HG03442 (cell line): ENCODE data around the gene RBM10.
A peak's percentile ranks its signal among the peaks of the same experiment; 100 is the strongest.
"Not testable (repeated sequence)": the region's sequence is repeated elsewhere in the genome, so short reads cannot be mapped to it uniquely, and the experiment has no call there.

Experiments
- ATAC-seq: cut with Tn5 transposase; IDR thresholded peaks from one replicate; pipeline ENCODE4 v1.9.1; 2021; ENCODE audit warnings: mild to moderate bottlenecking, moderate library complexity; ENCODE audit not compliant: unreplicated experiment

RBM10 gene, protein sequence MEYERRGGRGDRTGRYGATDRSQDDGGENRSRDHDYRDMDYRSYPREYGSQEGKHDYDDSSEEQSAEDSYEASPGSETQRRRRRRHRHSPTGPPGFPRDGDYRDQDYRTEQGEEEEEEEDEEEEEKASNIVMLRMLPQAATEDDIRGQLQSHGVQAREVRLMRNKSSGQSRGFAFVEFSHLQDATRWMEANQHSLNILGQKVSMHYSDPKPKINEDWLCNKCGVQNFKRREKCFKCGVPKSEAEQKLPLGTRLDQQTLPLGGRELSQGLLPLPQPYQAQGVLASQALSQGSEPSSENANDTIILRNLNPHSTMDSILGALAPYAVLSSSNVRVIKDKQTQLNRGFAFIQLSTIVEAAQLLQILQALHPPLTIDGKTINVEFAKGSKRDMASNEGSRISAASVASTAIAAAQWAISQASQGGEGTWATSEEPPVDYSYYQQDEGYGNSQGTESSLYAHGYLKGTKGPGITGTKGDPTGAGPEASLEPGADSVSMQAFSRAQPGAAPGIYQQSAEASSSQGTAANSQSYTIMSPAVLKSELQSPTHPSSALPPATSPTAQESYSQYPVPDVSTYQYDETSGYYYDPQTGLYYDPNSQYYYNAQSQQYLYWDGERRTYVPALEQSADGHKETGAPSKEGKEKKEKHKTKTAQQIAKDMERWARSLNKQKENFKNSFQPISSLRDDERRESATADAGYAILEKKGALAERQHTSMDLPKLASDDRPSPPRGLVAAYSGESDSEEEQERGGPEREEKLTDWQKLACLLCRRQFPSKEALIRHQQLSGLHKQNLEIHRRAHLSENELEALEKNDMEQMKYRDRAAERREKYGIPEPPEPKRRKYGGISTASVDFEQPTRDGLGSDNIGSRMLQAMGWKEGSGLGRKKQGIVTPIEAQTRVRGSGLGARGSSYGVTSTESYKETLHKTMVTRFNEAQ

DNA sequence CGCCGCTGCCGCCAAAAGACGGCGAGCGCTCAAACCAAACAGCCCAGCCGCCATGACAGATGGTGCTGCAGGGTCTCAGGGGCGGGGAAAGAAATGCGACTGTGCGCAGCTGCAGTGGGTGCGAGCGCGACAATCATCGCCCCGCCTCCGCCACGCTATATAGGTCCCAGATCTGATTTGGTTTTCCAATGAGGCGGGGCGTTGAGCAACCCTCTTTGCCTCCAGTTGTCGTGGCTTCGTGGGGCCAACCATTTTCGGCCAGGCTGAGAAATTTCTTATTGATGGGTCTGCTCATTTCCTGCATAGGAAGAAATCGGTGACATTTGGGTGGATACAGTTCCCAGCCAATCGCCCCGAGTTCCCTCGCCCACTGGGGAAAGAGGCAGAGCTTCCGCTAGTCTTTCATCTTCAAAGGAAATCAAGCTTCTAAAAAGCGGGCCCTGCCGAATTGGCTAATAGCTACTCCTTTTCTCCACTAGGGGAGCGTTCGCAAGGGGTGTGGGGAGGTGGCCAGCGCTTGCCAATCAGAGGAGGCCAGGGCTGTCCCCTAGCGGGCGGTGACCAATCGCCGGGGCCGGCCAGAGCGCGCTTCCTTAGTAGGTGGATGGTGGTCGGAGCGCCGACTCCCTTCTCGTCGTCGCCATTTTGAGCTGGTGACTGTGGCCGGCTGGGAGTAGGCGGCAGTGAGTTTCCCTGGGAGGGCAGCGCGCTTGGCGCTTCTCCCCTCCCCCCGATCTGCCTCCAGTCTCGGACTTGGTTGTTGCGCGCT is at the start of gene RBM10, which contains the start of gene NDUFB11:
RBM10 (plus strand) TSS at position 596 of the 769 bp plus-strand sequence. CDS start 2,261 bp downstream, outside the sequence.
NDUFB11 (minus strand) TSS at position 77 of the 769 bp plus-strand sequence; CDS start at position 54, 23 bp downstream.
- peak; percentile 86 for ATAC-seq

DNA sequence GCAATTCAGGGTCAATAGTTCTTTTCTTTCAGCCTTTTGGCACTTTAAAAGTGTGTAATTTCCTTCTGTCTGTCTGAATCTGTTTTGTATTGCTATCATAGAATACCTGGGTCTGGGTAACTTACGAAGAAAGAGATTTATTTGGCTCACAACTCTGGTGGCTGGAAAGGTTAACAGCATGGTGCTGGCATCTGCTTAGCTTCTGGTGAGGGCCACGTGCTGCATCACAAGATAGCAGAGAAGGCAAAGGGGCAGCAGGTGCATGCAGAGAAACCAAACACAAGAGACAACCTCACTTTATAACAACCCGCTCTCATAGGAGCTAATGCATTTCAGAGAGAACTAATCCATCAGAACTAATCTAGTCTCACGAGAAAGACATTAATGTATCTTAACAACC is 48.0 kb upstream of the RBM10 start:
- ATAC-seq, result no peak

DNA sequence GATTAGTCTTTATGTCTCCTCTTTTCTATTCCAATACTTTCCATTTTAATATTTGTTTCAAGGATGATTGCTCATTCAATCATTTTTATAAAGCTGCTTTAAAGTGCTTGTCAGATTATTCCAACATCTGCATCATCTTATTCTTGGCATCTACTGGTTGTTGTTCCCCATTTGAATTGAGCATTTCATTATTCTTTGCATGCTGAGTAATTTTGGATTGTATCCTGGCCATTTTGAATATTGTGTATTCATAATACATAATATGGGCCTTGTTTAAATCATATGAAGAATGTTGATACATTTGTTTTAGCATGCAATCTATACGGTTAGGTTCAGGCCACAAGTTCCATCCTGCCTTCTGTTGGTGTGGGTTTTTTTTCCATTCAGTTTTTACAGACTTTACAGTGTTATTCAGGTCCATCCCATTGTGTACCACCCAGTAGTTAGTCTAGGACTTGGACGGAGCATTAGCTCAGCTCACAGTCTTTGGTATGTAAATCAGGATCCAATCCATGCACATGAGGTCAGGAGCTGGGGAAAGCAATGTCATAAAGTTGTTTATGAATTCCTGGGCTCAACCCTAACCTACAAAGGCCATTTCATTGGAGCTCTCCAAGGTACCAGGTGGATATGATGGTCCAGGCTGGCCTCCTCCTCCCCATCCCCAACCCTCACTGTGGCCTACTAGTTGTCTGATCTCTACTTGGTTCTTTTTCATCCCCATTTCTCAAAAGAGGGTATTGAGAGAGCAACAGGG is 46.5 kb upstream of the RBM10 start:
- ATAC-seq, result no peak

- ATAC-seq, result no peak
Measured at GRCh38 chrX:47101206-47101605, 43.8 kb upstream of the RBM10 start.

DNA sequence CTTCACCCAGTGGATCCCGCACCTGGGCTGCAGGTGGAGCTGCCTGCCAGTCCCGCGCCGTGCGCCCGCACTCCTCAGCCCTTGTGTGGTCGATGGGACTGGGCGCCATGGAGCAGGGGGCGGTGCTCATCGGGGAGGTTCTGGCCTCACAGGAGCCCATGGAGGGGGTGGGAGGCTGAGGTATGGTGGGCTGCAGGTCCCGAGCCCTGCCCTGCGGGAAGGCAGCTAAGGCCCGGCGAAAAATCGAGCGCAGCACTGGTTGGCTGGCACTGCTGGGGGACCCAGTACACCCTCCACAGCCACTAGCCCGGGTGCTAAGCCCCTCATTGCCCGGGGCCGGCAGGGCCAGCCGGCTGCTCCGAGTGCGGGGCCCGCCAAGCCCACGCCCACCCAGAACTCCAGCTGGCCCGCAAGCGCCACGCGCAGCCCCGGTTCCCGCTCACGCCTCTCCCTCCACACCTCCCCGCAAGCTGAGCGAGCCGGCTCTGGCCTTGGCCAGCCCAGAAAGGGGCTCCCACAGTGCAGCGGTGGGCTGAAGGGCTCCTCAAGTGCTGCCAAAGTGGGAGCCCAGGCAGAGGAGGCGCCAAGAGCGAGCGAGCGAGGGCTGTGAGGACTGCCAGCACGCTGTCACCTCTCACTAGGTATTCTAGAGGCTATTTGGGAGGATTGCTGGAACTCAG is 33.9 kb upstream of the RBM10 start:
- not testable (repeated sequence) for ATAC-seq

DNA sequence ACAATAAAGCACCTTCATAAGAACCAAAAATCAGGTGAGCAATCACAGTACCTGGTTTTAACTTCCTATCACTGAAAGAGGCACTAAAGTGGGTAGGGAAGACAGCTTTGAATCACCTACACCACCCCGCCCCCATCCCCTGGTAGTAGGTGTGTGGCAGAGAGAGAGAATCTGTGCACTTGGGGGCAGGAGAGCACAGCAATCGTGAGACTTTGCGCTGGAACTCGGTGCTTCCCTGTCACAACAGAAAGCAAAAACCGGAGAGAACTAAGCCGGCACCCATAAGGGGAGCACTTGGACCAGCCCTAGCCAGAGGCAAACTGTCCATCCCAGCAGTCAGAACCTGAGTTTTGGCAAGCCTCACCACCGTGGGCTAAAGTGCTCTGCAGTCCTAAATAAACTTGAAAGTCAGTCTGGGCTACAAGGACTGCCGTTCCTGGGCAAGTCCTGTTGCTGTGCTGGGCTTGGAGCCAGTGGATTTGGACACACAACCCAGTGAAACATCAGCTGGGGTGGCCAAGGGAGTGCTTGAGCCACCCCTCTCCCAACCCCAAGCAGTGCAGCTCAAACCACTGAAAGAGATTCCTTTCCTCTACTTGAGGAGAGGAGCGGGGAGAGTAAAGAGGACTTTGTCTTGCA is 32.6 kb upstream of the RBM10 start:
- no peak for ATAC-seq

DNA sequence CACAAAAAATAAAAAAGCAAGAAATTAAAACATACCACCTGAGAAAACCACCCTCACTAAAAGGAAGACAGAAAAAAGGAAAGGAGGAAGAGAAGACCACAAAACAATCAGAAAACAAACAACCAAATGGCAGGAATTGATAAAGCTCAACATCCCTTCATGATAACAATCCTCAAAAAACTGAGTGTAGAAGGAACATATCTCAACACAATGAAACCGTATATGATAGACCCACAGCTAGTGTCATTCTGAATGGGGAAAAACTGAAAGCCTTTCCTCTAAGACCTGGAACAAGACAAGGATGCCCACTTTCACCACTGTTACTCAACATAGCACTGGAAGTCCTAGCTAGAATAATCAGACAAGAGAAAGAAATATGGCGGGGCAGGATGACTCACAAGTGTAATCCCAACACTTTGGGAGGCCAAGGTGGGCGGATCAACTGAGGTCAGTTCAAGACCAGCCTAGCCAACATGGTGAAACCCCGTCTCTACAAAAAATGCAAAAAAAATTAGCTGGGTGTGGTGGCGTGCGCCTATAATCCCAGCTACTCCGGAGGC is 28.4 kb upstream of the RBM10 start:
- ATAC-seq, result not testable (repeated sequence)

DNA sequence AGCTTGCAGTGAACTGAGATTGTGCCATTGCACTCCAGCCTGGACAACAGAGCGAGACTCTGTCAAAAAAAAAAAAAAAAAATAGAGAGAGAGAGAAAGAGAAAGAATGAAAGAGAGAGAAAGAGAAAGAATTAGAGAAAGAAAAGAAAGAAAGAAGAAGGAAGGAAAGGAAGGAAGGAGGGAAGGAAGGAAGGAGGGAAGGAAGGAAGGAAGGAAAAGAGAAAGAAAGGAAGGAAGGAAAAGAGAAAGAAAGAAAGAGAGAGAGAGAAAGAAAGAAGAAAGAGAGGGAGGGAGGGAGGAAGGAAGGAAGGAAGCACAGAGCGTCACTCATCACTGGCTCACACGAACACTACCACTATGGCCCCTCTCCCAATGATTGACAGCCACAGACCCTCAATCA is 20.6 kb upstream of the RBM10 start:
- not testable (repeated sequence) for ATAC-seq

DNA sequence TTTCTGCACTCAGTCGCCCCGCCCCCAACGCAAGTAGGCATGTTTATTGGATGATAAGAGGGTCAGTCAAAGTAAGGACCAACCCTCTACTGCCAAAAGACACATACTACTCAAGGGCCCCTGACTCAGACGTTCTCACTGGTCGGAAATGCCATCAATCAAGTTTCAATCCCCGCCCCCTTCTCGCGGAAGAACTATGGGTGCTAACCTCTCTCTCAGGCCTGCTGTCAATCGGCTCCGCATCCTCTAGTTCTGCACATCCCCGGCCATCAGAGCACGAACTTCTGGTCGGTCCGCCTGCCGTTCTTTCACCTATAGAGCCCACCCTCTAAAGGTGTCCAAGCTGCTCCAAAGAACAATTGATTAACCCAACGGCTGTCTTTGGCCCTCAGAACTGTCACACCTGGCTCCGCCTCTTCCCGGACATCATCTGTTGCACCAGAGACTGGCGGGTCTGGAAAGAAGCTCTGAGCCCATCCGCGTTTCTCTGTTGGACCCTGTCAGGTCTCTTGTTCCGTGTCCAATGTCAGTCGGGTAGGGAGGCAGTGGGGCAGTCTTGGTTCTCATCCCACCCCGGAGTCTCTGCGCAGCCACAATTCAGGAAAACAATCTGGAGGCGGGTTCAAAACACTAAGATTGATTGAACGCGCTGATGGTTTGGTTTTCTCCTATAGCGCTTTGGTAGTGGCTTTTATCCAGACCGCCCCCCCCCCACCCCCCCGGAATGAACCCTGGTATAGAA is 15.7 kb upstream of the RBM10 start:
- ATAC-seq, result peak; percentile 97

DNA sequence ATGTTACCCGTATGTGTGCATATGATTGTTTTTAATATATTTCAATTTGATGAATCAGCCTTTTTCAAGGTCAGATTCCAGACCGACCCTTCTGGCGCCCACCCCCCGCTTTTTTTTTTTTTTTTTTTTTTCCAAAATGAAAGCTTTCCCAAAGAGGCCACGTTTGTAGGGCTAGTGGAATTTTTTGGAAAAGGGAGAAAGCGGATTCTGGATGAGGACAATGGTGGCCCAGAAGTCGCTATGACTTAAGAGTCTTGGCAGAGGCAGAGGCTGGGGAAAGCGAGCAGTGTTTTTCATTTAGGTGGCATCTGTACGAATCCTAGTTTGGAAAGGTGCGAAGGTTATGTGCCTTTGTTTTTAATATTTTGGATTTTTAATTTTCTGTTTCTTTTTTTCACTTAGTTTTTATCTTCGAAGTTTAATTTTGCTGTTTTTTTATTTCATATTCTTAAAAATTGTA is 15.1 kb upstream of the RBM10 start:
- ATAC-seq, result no peak

GRCh38 chrX:47133493-47133892 is 11.5 kb upstream of the RBM10 start:
- no peak for ATAC-seq

GRCh38 chrX:47135650-47136049 is 9.4 kb upstream of the RBM10 start:
- ATAC-seq, result not testable (repeated sequence)

GRCh38 chrX:47138171-47138570 is 6.8 kb upstream of the RBM10 start:
- no peak for ATAC-seq

DNA sequence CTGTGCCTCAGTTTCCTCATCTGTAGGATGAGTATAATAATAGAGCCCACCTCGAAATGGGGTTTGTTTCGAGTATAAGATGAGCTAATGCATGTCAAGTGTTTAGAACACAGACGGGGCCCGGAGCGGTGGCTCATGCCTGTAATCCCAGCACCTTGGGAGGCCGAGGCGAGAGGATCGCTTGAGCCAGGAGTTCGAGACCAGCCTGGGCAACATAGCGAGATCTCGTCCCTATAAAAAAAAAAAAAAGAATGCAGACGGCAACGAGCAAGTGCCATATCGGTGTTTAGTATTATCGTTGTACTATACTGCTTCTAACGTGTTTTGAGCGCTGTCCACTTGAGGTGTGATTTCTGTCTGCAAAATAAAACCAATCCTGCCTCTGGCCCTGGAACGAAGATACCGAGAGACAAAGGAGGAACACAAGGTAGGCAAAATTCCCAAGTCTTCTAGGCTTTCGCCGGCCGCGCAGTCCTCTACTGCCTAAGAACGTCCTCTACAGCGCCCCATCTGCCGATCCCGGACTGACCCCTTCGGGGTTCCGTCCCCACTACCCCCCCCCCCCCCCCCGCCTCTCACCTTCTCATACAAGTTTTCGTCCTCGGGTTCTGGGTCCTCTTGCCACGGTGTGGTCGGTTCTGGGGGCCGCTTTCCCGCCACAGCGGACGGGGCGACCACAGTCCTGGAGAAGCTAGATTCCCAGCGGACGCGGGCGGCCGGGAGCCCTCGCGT is 961 bp upstream of the RBM10 start:
- peak; percentile 6 for ATAC-seq

- peak; percentile 16 for ATAC-seq
Measured at GRCh38 chrX:47145395-47146120, 537 bp downstream of the RBM10 start.

GRCh38 chrX:47146121-47146935 is 1.3 kb downstream of the RBM10 start:
- ATAC-seq, result no peak
